Transverse colon (tissue), 4 donors: ENCODE results near the gene GASK1A. TPM values are rescaled to one million over a fixed set of nuclear protein-coding genes. Genes with fewer than 3 reads are reported as not detected.
A peak's percentile ranks its signal among the peaks of the same experiment; 100 is the strongest.

Experiments
- DNase-seq: peaks from one replicate; pipeline ENCODE4 v3.0.0-alpha.2; 2019
- H3K27ac ChIP-seq, 4 donors: fragments of 200-600 bp; sonication (generic); 2 replicates each; pipeline ENCODE4 v1.5.1; 2016 to 2018; ENCODE audit warnings: inconsistent platforms in 4 of 4
- H3K27me3 ChIP-seq: fragments of 200-600 bp; sonication (generic); 2 replicates; pipeline ENCODE4 v1.5.1; 2017; ENCODE audit warnings: inconsistent platforms
- H3K36me3 ChIP-seq, 4 donors: fragments of 200-600 bp; sonication (generic); 2 replicates each; pipeline ENCODE4 v1.5.1; 2017 to 2019; ENCODE audit warnings: inconsistent platforms in 4 of 4
- H3K4me1 ChIP-seq, 4 donors: fragments of 200-600 bp; sonication (generic); 2 replicates each; pipeline ENCODE4 v1.5.1; 2017 to 2020; ENCODE audit warnings: inconsistent platforms in 4 of 4
- H3K4me3 ChIP-seq, 4 donors: fragments of 200-600 bp; sonication (generic); 1 replicate in 1 of 4; 2 replicates in 3 of 4; pipeline versions ENCODE4 v1.5.1 to v1.6.1; 2017 to 2019; ENCODE audit warnings: inconsistent platforms in 4 of 4
- H3K9me3 ChIP-seq, 2 donors: fragments of 200-600 bp; sonication (generic); 2 replicates each; pipeline ENCODE4 v1.5.1; 2017 to 2019; ENCODE audit warnings: inconsistent platforms in 2 of 2
- CTCF ChIP-seq, 5 experiments: fragments of 200-600 bp in 3 of 5; fragments of 450-650 bp in 2 of 5; sonication (generic) in 3 of 5; IDR thresholded peaks; 1 replicate in 2 of 5; 2 replicates in 3 of 5; pipeline ENCODE4 v1.5.1; 2016 to 2017; ENCODE audit warnings: antibody characterized with exemption in 5 of 5, inconsistent platforms in 3 of 5, mild to moderate bottlenecking in 2 of 5, moderate library complexity in 1 of 5
- EP300 ChIP-seq: sonication (generic); formaldehyde crosslinking; IDR thresholded peaks from one replicate; pipeline ENCODE4 v1.6.1; 2017; ENCODE audit warnings: antibody characterized with exemption, low read depth
- POLR2A ChIP-seq: fragments of 450-650 bp; IDR thresholded peaks from one replicate; pipeline ENCODE4 v1.6.1; 2016; ENCODE audit warnings: antibody characterized with exemption, mild to moderate bottlenecking, moderate library complexity
- POLR2AphosphoS5 ChIP-seq, 3 donors: sonication (generic); formaldehyde crosslinking; IDR thresholded peaks; one replicate each; pipeline ENCODE4 v1.6.1; 2016; ENCODE audit warnings: antibody characterized with exemption in 3 of 3
- WGBS, 2 donors: methylation state at CpG; one replicate each; pipeline ENCODE4 v1.1.5; 2018; ENCODE audit warnings: low coverage in 1 of 2; 5-methylcytosine and 5-hydroxymethylcytosine counted together
- in situ Hi-C, 4 donors: fragments of 200-750 bp; cut with MboI; loops; one replicate each; pipeline versions ENCODE4 v1.15.0 to v1.15.1; 2017; ENCODE audit warnings: low sequenced_read_pairs in 3 of 4, low pct_ligation_motif_present in 1 of 4, low pct_unique_long_range_greater_than_20kb in 1 of 4
- intact Hi-C: fragments of 100-400 bp; cut with DNase I; formaldehyde crosslinking; loops from one replicate; pipeline ENCODE4 v1.15.1; 2023; ENCODE audit warnings: low total_unique reads
- total RNA-seq, 4 donors: library from RNA; depleted of rRNA; stranded (reverse); fragments of >200 nt; gene quantifications; one replicate each; pipeline ENCODE4 v1.1.0, GENCODE V29; 2016

The GASK1A gene
- total RNA-seq, 4 donors from 2014 or later: 0.75 to 5.9 (median 3.6) TPM

- DNase-seq: no peak
- TF ChIP-seq POLR2AphosphoS5 (IDR thresholded peaks at IDR 0.05) (no peak), EP300 (no peak), CTCF (IDR thresholded peaks at IDR 0.05) (no peak), POLR2A (no peak)
- H3K4me3 ChIP-seq: no peak overlapping the region
- H3K27ac ChIP-seq: no peak overlapping the region
- peaks cover 32% of the 10 kb centered on the region for H3K27me3 ChIP-seq
- 80% methylated on average over 2 of the region's 2 CpGs for WGBS, 2 donors
- H3K36me3 ChIP-seq: no peaks in the 10 kb centered on the region
- in situ Hi-C loops: no loop called here
- peaks cover 0 to 16% (median 11%) of the 10 kb centered on the region in 4 donors for H3K4me1 ChIP-seq
- H3K9me3 ChIP-seq: peaks cover 6 to 10% of the 10 kb centered on the region in 2 donors
- intact Hi-C loops: no loop called here
These were observed 3.7 kb upstream of the GASK1A start for GRCh38 chr3:42975456-42975855.

GRCh38 chr3:42975955-42976354 is 3.2 kb upstream of the GASK1A start:
- intact Hi-C loops (no loop called here), in situ Hi-C loops (no loop called here)
- Histone ChIP-seq H3K4me3 (no peak overlapping the region), H3K36me3 (no peaks in the 10 kb centered on the region), H3K27me3 (peaks cover 37% of the 10 kb centered on the region), H3K4me1 (peaks cover 0 to 17% (median 11%) of the 10 kb centered on the region in 4 donors), H3K27ac (no peak overlapping the region), H3K9me3 (peaks cover 6 to 10% of the 10 kb centered on the region in 2 donors)
- TF ChIP-seq CTCF (IDR thresholded peaks at IDR 0.05) (no peak), EP300 (no peak), POLR2AphosphoS5 (IDR thresholded peaks at IDR 0.05) (no peak), POLR2A (no peak)
- no peak for DNase-seq
- WGBS, 2 donors: 85 to 93% methylated on average over 2 to 5 of the region's 5 CpGs

GRCh38 chr3:42980209-42980608 is 1.1 kb downstream of the GASK1A start:
- Histone ChIP-seq H3K36me3 (no peaks in the 10 kb centered on the region), H3K4me3 (peak overlapping the region in 2 of 4 donors; percentile 52 to 61), H3K27ac (no peak overlapping the region), H3K4me1 (peaks cover 0 to 17% (median 11%) of the 10 kb centered on the region in 4 donors), H3K27me3 (peaks cover 43% of the 10 kb centered on the region), H3K9me3 (no peaks in the 10 kb centered on the region)
- no peak for DNase-seq
- intact Hi-C loops (no loop called here), in situ Hi-C loops (no loop called here)
- 90% methylated on average over 12 of the region's 12 CpGs; no CpG with 5 or more reads in 1 of the 2 donors for WGBS, 2 donors
- TF ChIP-seq POLR2AphosphoS5 (IDR thresholded peaks at IDR 0.05) (no peak), POLR2A (no peak), CTCF (IDR thresholded peaks at IDR 0.05) (no peak), EP300 (no peak)

GRCh38 chr3:42980909-42981308 is 1.8 kb downstream of the GASK1A start:
- 71 to 82% methylated on average over 2 to 6 of the region's 6 CpGs for WGBS, 2 donors
- intact Hi-C loops: no loop called here
- H3K27me3 ChIP-seq: peaks cover 43% of the 10 kb centered on the region
- H3K36me3 ChIP-seq: no peaks in the 10 kb centered on the region
- peaks cover 0 to 17% (median 11%) of the 10 kb centered on the region in 4 donors for H3K4me1 ChIP-seq
- H3K9me3 ChIP-seq: no peaks in the 10 kb centered on the region
- H3K4me3 ChIP-seq: no peak overlapping the region
- no peak overlapping the region for H3K27ac ChIP-seq
- in situ Hi-C loops: no loop called here
- TF ChIP-seq CTCF (IDR thresholded peaks at IDR 0.05) (no peak), POLR2A (no peak), POLR2AphosphoS5 (IDR thresholded peaks at IDR 0.05) (no peak), EP300 (no peak)
- no peak for DNase-seq
